SK-N-SH treated with all-trans-retinoic acid at 6 μM for 48 hours (cell line): ENCODE data around the gene EVX2.

Source experiments
- ATAC-seq: fragments of 200-7000 bp; cut with Tn5 transposase; 3 replicates; pipeline ENCODE4 v1.9.1; 2020; ENCODE audit warnings: mild to moderate bottlenecking, moderate library complexity
- CSDC2 ChIP-seq: fragments of 250-450 bp; sonication (Bioruptor Pico); IDR thresholded peaks from 2 replicates; pipeline ENCODE4 v1.5.0; 2020; ENCODE audit warnings: mild to moderate bottlenecking, moderate library complexity
- ESRRG ChIP-seq: fragments of 250-450 bp; sonication (Bioruptor Pico); IDR thresholded peaks from 2 replicates; pipeline ENCODE4 v1.6.1; 2021; ENCODE audit warnings: mild to moderate bottlenecking
- GLIS3 ChIP-seq: fragments of 250-450 bp; sonication (Bioruptor Pico); IDR thresholded peaks from 2 replicates; pipeline ENCODE4 v1.5.0; 2020; ENCODE audit warnings: mild to moderate bottlenecking, moderate library complexity
- ISL1 ChIP-seq: fragments of 250-450 bp; sonication (Bioruptor Pico); IDR thresholded peaks from 2 replicates; pipeline ENCODE4 v2.1.2; 2022; ENCODE audit warnings: mild to moderate bottlenecking, moderate library complexity
- OSR1 ChIP-seq: fragments of 250-450 bp; sonication (Bioruptor Pico); IDR thresholded peaks from 2 replicates; pipeline ENCODE4 v1.8.0; 2022; ENCODE audit warnings: moderate library complexity, mild to moderate bottlenecking, inconsistent platforms
- PATZ1 ChIP-seq: fragments of 250-450 bp; sonication (Bioruptor Pico); IDR thresholded peaks from 2 replicates; pipeline ENCODE4 v1.8.0; 2020; ENCODE audit warnings: mild to moderate bottlenecking, moderate library complexity, borderline replicate concordance
- POU6F1 ChIP-seq: fragments of 250-450 bp; sonication (Bioruptor Pico); IDR thresholded peaks from 2 replicates; pipeline ENCODE4 v1.8.0; 2021; ENCODE audit warnings: low read depth, mild to moderate bottlenecking, moderate library complexity, borderline replicate concordance
- RARB ChIP-seq: fragments of 250-450 bp; sonication (Bioruptor Pico); IDR thresholded peaks from 2 replicates; pipeline ENCODE4 v1.8.0; 2021; ENCODE audit warnings: mild to moderate bottlenecking, moderate library complexity
- SNAI2 ChIP-seq: fragments of 250-450 bp; sonication (Bioruptor Pico); IDR thresholded peaks from 2 replicates; pipeline ENCODE4 v1.5.0; 2020; ENCODE audit warnings: mild to moderate bottlenecking, moderate library complexity
- TOX ChIP-seq: fragments of 250-450 bp; sonication (Bioruptor Pico); IDR thresholded peaks from 2 replicates; pipeline ENCODE4 v1.8.0; 2021; ENCODE audit warnings: mild to moderate bottlenecking, moderate library complexity, borderline replicate concordance
- ZC3H10 ChIP-seq: fragments of 250-450 bp; sonication (Bioruptor Pico); IDR thresholded peaks from 2 replicates; pipeline ENCODE4 v1.5.1; 2021; ENCODE audit warnings: mild to moderate bottlenecking, moderate library complexity
- ZFP3 ChIP-seq: fragments of 250-450 bp; sonication (Bioruptor Pico); IDR thresholded peaks from 2 replicates; pipeline ENCODE4 v1.5.0; 2020; ENCODE audit warnings: mild to moderate bottlenecking, moderate library complexity
- ZFP30 ChIP-seq: fragments of 450-650 bp; formaldehyde crosslinking; IDR thresholded peaks from 2 replicates; pipeline ENCODE4 v1.5.0; 2022; ENCODE audit warnings: mild to moderate bottlenecking, moderate library complexity
- ZNF565 ChIP-seq: fragments of 450-650 bp; formaldehyde crosslinking; conservative IDR thresholded peaks from 2 replicates; pipeline ENCODE4 v1.5.0; 2020; ENCODE audit warnings: low read depth, mild to moderate bottlenecking, moderate library complexity
- ZNF70 ChIP-seq: fragments of 450-650 bp; formaldehyde crosslinking; IDR thresholded peaks from 2 replicates; pipeline ENCODE4 v1.5.0; 2020; ENCODE audit warnings: mild to moderate bottlenecking, moderate library complexity
- ZNF8 ChIP-seq: fragments of 450-650 bp; formaldehyde crosslinking; IDR thresholded peaks from 2 replicates; pipeline ENCODE4 v1.5.0; 2020; ENCODE audit warnings: mild to moderate bottlenecking, moderate library complexity
- TF ChIP-seq, protein P1 (sequence below): fragments of 250-450 bp; sonication (Bioruptor Pico); IDR thresholded peaks from 2 replicates; pipeline ENCODE4 v1.5.1; 2020; ENCODE audit warnings: low read depth, mild to moderate bottlenecking, moderate library complexity
- TF ChIP-seq, protein P2 (sequence below): fragments of 250-450 bp; sonication (Bioruptor Pico); IDR thresholded peaks from 2 replicates; pipeline ENCODE4 v1.5.1; 2021; ENCODE audit warnings: mild to moderate bottlenecking, moderate library complexity
- TF ChIP-seq, protein P3 (sequence below): fragments of 250-450 bp; sonication (Bioruptor Pico); IDR thresholded peaks from 2 replicates; pipeline ENCODE4 v1.5.0; 2020; ENCODE audit warnings: mild to moderate bottlenecking, moderate library complexity

The EVX2 gene

GRCh38 chr2:176078541-176079284, 5.0 kb downstream of the EVX2 start (continued):
- no peak for TF ChIP-seq POU6F1 (CRISPR knock-in tag)
- no peak for TF ChIP-seq TOX (CRISPR knock-in tag)
- no peak for TF ChIP-seq ZNF8 (CRISPR knock-in tag)
- TF ChIP-seq, protein P1, sequence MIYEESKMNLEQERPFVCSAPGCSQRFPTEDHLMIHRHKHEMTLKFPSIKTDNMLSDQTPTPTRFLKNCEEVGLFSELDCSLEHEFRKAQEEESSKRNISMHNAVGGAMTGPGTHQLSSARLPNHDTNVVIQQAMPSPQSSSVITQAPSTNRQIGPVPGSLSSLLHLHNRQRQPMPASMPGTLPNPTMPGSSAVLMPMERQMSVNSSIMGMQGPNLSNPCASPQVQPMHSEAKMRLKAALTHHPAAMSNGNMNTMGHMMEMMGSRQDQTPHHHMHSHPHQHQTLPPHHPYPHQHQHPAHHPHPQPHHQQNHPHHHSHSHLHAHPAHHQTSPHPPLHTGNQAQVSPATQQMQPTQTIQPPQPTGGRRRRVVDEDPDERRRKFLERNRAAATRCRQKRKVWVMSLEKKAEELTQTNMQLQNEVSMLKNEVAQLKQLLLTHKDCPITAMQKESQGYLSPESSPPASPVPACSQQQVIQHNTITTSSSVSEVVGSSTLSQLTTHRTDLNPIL (CRISPR knock-in tag), result no peak
- TF ChIP-seq ISL1 (CRISPR knock-in tag), result no peak

DNA sequence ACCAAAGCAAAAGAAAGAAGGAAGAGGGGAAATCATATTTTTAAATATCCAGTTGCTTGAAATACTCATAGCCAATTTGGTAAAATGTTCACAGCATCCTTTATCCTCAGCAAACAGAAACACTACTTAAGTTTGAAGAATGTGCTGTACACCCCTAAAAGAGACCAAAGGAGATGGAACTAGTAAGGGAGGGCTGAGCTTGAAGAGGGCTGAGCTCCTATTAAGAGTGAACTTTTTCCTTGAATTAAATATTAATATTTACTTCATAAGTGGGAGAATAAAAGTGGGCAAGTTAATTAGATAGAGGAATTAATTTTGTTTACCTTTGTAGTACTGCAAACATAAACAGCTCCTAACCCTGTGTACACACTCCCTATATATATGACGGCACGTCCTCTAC, 7.0 kb downstream of the EVX2 start:
- TF ChIP-seq OSR1, result no peak
- TF ChIP-seq ZNF70 (CRISPR knock-in tag), result no peak
- TF ChIP-seq, protein P2, sequence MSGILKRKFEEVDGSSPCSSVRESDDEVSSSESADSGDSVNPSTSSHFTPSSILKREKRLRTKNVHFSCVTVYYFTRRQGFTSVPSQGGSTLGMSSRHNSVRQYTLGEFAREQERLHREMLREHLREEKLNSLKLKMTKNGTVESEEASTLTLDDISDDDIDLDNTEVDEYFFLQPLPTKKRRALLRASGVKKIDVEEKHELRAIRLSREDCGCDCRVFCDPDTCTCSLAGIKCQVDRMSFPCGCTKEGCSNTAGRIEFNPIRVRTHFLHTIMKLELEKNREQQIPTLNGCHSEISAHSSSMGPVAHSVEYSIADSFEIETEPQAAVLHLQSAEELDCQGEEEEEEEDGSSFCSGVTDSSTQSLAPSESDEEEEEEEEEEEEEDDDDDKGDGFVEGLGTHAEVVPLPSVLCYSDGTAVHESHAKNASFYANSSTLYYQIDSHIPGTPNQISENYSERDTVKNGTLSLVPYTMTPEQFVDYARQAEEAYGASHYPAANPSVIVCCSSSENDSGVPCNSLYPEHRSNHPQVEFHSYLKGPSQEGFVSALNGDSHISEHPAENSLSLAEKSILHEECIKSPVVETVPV (CRISPR knock-in tag), result no peak
- no peak for TF ChIP-seq GLIS3 (CRISPR knock-in tag)
- TF ChIP-seq TOX (CRISPR knock-in tag), result no peak
- no peak for TF ChIP-seq ZNF565 (CRISPR knock-in tag)
- TF ChIP-seq, protein P1 (CRISPR knock-in tag), result no peak
- TF ChIP-seq ZFP3 (CRISPR knock-in tag), result no peak
- ATAC-seq, result no peak

- no peak for TF ChIP-seq ESRRG (CRISPR knock-in tag)
- no peak for ATAC-seq
These were observed 7.7 kb downstream of the EVX2 start for GRCh38 chr2:176076063-176076462.

GRCh38 chr2:176075481-176075880, 8.3 kb downstream of the EVX2 start:
- no peak for ATAC-seq
- TF ChIP-seq ZC3H10 (CRISPR knock-in tag) (no peak), ZFP3 (CRISPR knock-in tag) (no peak), POU6F1 (CRISPR knock-in tag) (no peak), SNAI2 (CRISPR knock-in tag) (no peak), ISL1 (CRISPR knock-in tag) (no peak), RARB (CRISPR knock-in tag) (no peak), TOX (CRISPR knock-in tag) (no peak), ZFP30 (CRISPR knock-in tag) (no peak), GLIS3 (CRISPR knock-in tag) (no peak), ZNF565 (CRISPR knock-in tag) (no peak), CSDC2 (CRISPR knock-in tag) (no peak), PATZ1 (CRISPR knock-in tag) (no peak), ZNF70 (CRISPR knock-in tag) (no peak)
- TF ChIP-seq, protein P1 (CRISPR knock-in tag), result no peak
- TF ChIP-seq, protein P2 (CRISPR knock-in tag), result no peak
- TF ChIP-seq, protein P3, sequence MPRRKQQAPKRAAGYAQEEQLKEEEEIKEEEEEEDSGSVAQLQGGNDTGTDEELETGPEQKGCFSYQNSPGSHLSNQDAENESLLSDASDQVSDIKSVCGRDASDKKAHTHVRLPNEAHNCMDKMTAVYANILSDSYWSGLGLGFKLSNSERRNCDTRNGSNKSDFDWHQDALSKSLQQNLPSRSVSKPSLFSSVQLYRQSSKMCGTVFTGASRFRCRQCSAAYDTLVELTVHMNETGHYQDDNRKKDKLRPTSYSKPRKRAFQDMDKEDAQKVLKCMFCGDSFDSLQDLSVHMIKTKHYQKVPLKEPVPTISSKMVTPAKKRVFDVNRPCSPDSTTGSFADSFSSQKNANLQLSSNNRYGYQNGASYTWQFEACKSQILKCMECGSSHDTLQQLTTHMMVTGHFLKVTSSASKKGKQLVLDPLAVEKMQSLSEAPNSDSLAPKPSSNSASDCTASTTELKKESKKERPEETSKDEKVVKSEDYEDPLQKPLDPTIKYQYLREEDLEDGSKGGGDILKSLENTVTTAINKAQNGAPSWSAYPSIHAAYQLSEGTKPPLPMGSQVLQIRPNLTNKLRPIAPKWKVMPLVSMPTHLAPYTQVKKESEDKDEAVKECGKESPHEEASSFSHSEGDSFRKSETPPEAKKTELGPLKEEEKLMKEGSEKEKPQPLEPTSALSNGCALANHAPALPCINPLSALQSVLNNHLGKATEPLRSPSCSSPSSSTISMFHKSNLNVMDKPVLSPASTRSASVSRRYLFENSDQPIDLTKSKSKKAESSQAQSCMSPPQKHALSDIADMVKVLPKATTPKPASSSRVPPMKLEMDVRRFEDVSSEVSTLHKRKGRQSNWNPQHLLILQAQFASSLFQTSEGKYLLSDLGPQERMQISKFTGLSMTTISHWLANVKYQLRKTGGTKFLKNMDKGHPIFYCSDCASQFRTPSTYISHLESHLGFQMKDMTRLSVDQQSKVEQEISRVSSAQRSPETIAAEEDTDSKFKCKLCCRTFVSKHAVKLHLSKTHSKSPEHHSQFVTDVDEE, result no peak
